Neural progenitor cell (in vitro differentiated cells): ENCODE data around the gene ZNF599.

Experiments
- EZH2 ChIP-seq: fragments of 200-600 bp; sonication (generic); IDR thresholded peaks from 2 replicates; pipeline ENCODE4 v1.6.1; 2017; ENCODE audit warnings: antibody characterized with exemption, mild to moderate bottlenecking, moderate library complexity
- TF ChIP-seq, protein P1 (sequence below): fragments of 200-600 bp; sonication (generic); IDR thresholded peaks from 2 replicates; pipeline ENCODE4 v1.5.1; 2017; ENCODE audit warnings: antibody characterized with exemption, mild to moderate bottlenecking

DNA sequence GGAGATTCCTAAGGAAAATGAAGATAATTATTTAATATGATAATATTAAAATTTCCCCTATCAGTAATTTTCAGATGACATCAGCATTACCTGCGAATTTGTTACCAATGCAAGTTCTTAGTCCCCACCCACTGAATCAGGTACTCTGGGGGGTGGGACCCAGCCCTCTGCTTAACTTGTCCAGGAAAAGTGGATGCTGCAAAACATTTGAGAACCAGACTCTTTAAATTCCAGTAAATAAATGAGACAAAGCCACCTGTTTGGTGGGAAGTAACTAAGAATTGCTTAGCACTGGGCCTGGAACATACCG, 495 bp upstream of the ZNF599 start:
- TF ChIP-seq, protein P1, sequence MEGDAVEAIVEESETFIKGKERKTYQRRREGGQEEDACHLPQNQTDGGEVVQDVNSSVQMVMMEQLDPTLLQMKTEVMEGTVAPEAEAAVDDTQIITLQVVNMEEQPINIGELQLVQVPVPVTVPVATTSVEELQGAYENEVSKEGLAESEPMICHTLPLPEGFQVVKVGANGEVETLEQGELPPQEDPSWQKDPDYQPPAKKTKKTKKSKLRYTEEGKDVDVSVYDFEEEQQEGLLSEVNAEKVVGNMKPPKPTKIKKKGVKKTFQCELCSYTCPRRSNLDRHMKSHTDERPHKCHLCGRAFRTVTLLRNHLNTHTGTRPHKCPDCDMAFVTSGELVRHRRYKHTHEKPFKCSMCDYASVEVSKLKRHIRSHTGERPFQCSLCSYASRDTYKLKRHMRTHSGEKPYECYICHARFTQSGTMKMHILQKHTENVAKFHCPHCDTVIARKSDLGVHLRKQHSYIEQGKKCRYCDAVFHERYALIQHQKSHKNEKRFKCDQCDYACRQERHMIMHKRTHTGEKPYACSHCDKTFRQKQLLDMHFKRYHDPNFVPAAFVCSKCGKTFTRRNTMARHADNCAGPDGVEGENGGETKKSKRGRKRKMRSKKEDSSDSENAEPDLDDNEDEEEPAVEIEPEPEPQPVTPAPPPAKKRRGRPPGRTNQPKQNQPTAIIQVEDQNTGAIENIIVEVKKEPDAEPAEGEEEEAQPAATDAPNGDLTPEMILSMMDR = no peak
- no peak for TF ChIP-seq EZH2
